HG02840 (cell line): ENCODE results near the gene NOTCH1.

Experiments used
- ATAC-seq: cut with Tn5 transposase; IDR thresholded peaks from one replicate; pipeline ENCODE4 v1.9.1; 2021; ENCODE audit warnings: mild to moderate bottlenecking, moderate library complexity, moderate number of reproducible peaks; ENCODE audit not compliant: unreplicated experiment, low FRiP score

The NOTCH1 gene

DNA sequence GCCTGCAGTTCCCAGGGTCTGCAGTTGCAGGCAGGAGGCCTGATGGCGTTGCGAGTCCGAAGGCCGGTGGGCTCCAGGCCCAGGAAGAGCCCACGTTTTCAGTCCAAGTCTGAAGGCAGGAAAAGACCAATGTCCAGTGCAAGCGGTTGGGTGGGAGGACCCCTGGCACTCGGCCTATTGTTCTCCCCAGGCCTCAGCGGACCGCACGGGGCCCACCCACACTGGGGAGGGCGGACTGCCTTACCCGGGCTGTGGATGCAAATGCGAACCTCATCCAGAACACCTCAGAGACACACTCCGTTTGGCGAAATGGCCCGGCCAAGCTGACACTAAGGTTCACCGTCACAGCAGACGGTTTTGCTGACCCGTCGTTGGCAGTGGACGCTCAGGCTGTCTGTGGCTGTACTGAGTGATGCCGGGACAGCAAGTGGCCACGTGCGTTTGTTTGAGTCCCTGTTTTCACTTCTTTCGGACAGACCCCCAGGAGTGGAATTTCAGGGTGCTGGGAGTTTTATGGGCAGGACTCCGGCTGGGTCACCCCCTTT is 52.8 kb downstream of the NOTCH1 start:
- ATAC-seq = no peak

GRCh38 chr9:136489731-136490130 is 56.1 kb downstream of the NOTCH1 start:
- ATAC-seq = no peak

DNA sequence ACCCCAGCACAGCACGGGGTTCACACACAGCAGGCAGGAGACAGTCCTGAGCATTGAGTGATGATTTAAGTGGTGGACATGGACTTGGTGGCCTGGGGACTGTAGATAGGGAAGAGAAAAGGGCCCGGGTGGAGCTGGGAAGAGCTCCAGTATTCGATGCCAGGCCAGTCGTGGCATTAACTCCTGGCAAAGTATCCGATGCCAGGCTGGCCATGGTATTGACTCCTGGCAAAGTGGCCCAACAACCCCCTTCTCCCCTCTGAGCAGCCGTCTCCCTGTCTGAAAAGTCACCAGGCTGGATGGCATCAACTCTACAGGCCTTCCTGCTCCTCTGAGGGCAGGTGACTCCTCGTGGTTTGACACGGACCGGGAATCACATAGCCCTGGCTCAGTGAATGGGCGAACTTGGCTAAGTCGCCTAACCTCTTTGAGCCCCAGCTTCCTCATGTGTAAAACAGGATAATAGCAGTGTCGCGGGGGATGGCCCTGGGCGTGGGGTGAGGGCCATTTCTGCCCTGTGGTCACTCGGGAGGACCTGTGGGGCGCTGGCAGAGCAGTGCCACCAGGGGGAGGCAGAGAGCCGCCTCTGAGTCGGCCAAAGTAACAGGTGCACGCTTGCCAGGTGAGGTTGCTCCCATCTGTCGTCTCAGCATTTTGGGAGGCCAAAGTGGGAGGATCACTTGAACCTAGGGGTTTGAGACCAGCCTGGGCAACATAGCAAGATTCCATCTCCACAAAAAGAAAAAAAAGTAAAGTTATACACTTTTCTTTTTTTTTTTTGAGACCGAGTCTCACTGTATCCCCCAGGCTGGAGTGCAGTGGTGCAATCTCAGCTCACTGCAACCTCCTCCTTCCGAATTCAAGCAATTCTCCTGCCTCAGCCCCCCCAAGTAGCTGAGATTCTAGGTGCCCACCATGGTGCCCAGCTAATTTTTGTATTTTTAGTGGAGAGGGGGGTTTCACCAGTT is 57.3 kb downstream of the NOTCH1 start:
- ATAC-seq = no peak

- ATAC-seq = no peak
Observed at GRCh38 chr9:136487672-136488071, 58.2 kb downstream of the NOTCH1 start.

DNA sequence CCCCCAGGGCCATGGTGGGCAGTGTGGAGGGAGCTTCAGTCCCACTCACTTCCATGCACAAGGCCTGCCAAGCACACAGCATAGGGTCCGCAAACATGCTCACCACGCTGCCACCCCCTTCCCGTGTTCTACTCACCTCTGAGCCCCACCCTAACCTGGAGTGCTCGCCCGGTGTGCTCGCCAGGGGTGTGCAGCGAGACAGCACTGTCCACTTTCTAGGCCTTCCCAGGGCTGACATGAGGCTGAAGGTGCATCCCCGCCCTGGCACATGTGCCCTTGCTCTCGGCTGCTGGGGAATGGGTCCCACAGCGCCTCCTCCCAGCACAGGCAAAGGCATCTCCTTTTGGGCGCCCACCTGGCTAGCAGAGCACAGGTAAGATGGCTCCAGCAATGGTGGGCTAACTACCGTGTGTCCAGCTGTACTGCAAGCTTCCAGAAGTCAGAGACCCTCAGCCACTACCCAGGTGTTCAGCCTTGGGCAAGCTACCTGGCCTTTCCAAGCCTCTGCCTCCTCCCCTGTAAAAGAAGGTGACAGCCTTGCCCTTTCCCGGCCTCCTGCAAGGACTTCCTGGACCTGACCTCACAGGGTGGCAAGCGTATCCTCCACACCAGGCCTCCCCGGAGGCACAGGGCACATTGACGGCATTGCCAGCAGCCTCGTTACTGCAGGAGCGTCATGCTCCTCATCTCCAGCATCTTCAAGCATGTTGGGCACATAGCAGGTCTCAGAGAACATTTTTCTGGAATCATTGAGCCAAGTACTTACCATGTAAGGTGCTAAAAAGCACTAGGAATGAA is 58.8 kb downstream of the NOTCH1 start:
- no peak for ATAC-seq

GRCh38 chr9:136486131-136486530 is 59.7 kb downstream of the NOTCH1 start:
- ATAC-seq = no peak

- no peak for ATAC-seq
Observed at GRCh38 chr9:136485049-136486045, 60.5 kb downstream of the NOTCH1 start.

GRCh38 chr9:136484153-136485048 is 61.4 kb downstream of the NOTCH1 start:
- ATAC-seq = no peak

- ATAC-seq = peak; percentile 66
Observed at GRCh38 chr9:136483589-136484152, 62.2 kb downstream of the NOTCH1 start.

DNA sequence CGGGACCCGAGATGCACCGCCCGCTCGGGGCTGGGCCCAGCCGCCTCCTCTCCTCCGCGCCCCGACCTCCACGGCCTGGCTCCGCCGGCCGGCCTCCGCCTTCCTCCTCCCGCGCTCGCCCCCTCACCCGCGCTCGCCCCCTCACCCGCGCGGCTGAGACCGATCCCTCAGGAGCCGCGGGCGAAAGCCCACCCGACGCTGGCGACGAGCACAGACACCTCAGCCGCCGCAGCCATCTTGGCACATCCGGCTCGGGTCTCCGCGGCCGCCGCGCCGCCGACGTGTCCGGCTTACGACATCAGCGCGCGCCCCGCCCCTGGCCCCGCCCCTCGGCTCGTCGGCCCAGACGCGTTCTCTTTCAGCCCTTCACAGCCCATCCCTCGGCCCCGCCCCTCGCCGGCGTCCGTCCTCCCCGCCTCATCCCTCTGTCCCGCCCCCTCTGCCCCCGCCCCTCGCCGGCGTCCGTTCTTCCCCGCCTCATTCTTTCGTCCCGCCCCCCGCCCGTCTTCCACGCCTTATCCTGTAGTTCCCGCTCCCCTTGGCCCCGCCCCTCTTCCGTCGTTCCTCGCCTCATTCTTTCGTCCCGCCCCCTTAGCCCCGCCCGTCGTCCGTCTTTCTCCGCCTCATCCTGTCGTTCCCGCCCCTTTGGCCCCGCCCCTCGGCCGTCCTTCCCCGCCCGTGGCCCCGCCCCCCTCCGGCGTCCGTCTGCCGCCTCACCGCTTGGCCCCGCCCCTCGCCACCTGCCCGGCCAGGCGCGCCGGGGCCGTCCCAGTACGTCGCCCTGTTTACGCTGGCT is 62.9 kb downstream of the NOTCH1 start, which contains the start of gene SEC16A:
Gene SEC16A, minus strand, starts transcription at position 248 of the 796 bp plus-strand sequence. CDS start 5,425 bp downstream, outside the sequence.
- peak; percentile 56 for ATAC-seq

GRCh38 chr9:136482046-136482792 is 63.6 kb downstream of the NOTCH1 start:
- no peak for ATAC-seq

DNA sequence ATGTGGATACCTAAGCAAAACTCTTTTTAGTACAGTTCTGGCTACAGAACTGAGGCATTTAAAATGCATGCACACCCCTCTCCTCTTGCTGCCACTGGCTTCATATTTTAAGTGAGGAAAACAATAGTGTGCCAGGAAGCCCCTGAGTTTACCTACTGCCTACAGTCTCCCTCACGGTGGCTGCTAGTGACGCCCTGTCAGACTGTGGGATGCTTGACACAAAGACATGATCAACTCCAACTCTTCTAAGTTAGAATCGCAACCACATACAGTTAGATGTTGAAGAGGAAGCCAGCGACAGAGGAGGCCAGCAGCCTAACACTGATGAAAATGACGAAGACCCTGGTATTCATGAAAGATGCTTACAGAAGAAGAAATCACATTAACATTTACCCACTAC is 64.3 kb downstream of the NOTCH1 start:
- ATAC-seq = no peak

GRCh38 chr9:136476369-136477150 is 69.3 kb downstream of the NOTCH1 start:
- no peak for ATAC-seq

GRCh38 chr9:136474974-136475865 is 70.6 kb downstream of the NOTCH1 start:
- ATAC-seq = no peak

GRCh38 chr9:136474021-136474640 is 71.7 kb downstream of the NOTCH1 start:
- no peak for ATAC-seq
